MM.1S (cell line): Measurements from ENCODE around the gene CTRB2.

ENCODE experiments used
- DNase-seq: peaks from one replicate; pipeline ENCODE4 v3.0.0-alpha.2; 2015
- H2AFZ ChIP-seq: fragments of 300-600 bp; sonication (generic); 2 replicates; pipeline ENCODE4 v1.6.0; 2016; ENCODE audit warnings: antibody characterized with exemption, low read length
- H3F3A ChIP-seq: fragments of 300-600 bp; sonication (generic); 2 replicates; pipeline ENCODE4 v1.6.1; 2016; ENCODE audit warnings: mild to moderate bottlenecking, antibody characterized with exemption, low read length, moderate library complexity, mixed read lengths; ENCODE audit not compliant: insufficient read depth
- H3K27ac ChIP-seq: fragments of 300-600 bp; sonication (generic); 2 replicates; pipeline ENCODE4 v1.5.1; 2016; ENCODE audit warnings: mild to moderate bottlenecking, low read length
- H3K27me3 ChIP-seq: fragments of 300-600 bp; sonication (generic); replicated peaks from 2 replicates; pipeline ENCODE4 v1.6.0; 2016; ENCODE audit warnings: low read length; ENCODE audit not compliant: insufficient read depth
- H3K36me3 ChIP-seq: fragments of 300-600 bp; sonication (generic); replicated peaks from 2 replicates; pipeline ENCODE4 v1.6.1; 2016; ENCODE audit warnings: mild to moderate bottlenecking, low read length, mixed read lengths; ENCODE audit not compliant: insufficient read depth
- H3K4me1 ChIP-seq: fragments of 300-600 bp; sonication (generic); 2 replicates; pipeline ENCODE4 v1.6.1; 2016; ENCODE audit warnings: low read length, mixed read lengths
- H3K4me2 ChIP-seq: fragments of 300-600 bp; sonication (generic); 2 replicates; pipeline ENCODE4 v1.6.0; 2016; ENCODE audit warnings: low read depth, low read length
- H3K4me3 ChIP-seq: fragments of 300-600 bp; sonication (generic); 2 replicates; pipeline ENCODE4 v1.5.1; 2016; ENCODE audit warnings: low read length, mixed read lengths
- H3K79me2 ChIP-seq: fragments of 300-600 bp; sonication (generic); 2 replicates; pipeline ENCODE4 v1.6.1; 2016; ENCODE audit warnings: mixed run types, low read length, mixed read lengths
- H3K9ac ChIP-seq: fragments of 300-600 bp; sonication (generic); 2 replicates; pipeline ENCODE4 v1.6.1; 2016; ENCODE audit warnings: low read length, mixed read lengths
- H3K9me2 ChIP-seq: fragments of 300-600 bp; sonication (generic); replicated peaks from 2 replicates; pipeline ENCODE4 v1.6.1; 2016; ENCODE audit warnings: mild to moderate bottlenecking, low read length, mixed read lengths; ENCODE audit not compliant: insufficient read depth
- H3K9me3 ChIP-seq: fragments of 300-600 bp; sonication (generic); replicated peaks from 2 replicates; pipeline ENCODE4 v1.6.1; 2016; ENCODE audit warnings: mild to moderate bottlenecking, low read length, mixed read lengths; ENCODE audit not compliant: insufficient read depth
- H4K20me1 ChIP-seq: fragments of 300-600 bp; sonication (generic); 2 replicates; pipeline ENCODE4 v1.6.1; 2016; ENCODE audit warnings: mild to moderate bottlenecking, low read length, moderate library complexity, mixed read lengths; ENCODE audit not compliant: insufficient read depth
- EZH2 ChIP-seq: fragments of 300-600 bp; sonication (generic); optimal IDR thresholded peaks from 2 replicates; pipeline ENCODE3; 2017; ENCODE audit warnings: low read depth, mild to moderate bottlenecking, antibody characterized with exemption, low read length, mixed read lengths
- EZH2phosphoT487 ChIP-seq: fragments of 300-600 bp; sonication (generic); IDR thresholded peaks from 2 replicates; pipeline ENCODE4 v1.6.1; 2018; ENCODE audit warnings: antibody characterized with exemption, low read length
- TF ChIP-seq, protein P1 (sequence below): fragments of 300-600 bp; sonication (generic); IDR thresholded peaks from 2 replicates; pipeline ENCODE4 v1.5.1; 2016; ENCODE audit warnings: antibody characterized with exemption, low read length, mixed read lengths

CTRB2 gene

DNA sequence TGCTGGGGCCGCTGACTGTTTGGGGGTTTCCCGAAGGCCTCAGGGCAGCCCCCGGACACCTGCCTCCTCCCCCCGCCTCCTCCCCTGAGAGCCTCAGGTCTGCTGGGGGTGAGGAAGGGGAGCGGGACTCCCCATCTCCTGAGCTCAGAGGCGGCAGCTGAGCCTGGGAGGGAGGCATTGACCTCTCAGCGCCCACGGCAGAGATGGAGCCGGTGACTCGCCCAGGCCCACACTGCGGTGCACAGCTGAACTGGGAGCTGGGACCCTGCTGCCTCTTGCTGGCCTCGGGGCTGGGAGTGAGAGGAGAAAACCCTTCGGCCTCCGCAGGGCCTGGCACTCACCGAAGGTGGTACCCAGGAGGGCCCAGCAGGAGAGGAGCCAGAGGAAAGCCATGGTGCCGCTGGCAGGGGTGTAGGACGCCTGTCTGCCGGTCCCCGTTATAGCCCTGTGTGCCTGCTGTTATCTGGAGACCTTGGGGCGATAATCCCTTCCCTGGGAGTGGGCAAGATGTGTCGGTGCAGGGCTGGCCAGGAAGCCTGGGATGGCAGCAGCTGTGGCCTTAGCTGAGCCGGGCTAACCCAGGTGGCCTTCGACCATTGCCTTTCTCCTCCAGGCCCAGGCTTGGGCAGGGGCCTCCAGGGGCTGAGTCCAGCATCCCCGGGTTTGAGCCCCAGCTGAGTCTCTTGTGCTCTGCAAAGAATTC lies at the start of gene CTRB2:
Gene CTRB2 (minus strand): TSS at position 413 of the 703 bp plus-strand sequence. CDS start 20 bp downstream, at position 393.
- no peaks in the 10 kb centered on the region for H3K36me3 ChIP-seq
- no peaks in the 10 kb centered on the region for H3F3A ChIP-seq
- TF ChIP-seq, protein P1, sequence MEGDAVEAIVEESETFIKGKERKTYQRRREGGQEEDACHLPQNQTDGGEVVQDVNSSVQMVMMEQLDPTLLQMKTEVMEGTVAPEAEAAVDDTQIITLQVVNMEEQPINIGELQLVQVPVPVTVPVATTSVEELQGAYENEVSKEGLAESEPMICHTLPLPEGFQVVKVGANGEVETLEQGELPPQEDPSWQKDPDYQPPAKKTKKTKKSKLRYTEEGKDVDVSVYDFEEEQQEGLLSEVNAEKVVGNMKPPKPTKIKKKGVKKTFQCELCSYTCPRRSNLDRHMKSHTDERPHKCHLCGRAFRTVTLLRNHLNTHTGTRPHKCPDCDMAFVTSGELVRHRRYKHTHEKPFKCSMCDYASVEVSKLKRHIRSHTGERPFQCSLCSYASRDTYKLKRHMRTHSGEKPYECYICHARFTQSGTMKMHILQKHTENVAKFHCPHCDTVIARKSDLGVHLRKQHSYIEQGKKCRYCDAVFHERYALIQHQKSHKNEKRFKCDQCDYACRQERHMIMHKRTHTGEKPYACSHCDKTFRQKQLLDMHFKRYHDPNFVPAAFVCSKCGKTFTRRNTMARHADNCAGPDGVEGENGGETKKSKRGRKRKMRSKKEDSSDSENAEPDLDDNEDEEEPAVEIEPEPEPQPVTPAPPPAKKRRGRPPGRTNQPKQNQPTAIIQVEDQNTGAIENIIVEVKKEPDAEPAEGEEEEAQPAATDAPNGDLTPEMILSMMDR, result no peak
- TF ChIP-seq EZH2phosphoT487 (no peak), EZH2 (no peak)
- H3K4me2 ChIP-seq, result no peak within 1 kb of the TSS
- H3K4me3 ChIP-seq, result no peak within 1 kb of the TSS
- H3K9me3 ChIP-seq, result no peaks in the 10 kb centered on the region
- no peaks in the 10 kb centered on the region for H3K27me3 ChIP-seq
- H3K4me1 ChIP-seq, result no peaks in the 10 kb centered on the region
- no peaks in the 10 kb centered on the region for H3K79me2 ChIP-seq
- no peak for DNase-seq
- H3K9ac ChIP-seq, result no peak within 1 kb of the TSS
- no peaks in the 10 kb centered on the region for H3K9me2 ChIP-seq
- no peak within 1 kb of the TSS for H3K27ac ChIP-seq
- no peaks in the 10 kb centered on the region for H4K20me1 ChIP-seq
- no peak within 1 kb of the TSS for H2AFZ ChIP-seq

DNA sequence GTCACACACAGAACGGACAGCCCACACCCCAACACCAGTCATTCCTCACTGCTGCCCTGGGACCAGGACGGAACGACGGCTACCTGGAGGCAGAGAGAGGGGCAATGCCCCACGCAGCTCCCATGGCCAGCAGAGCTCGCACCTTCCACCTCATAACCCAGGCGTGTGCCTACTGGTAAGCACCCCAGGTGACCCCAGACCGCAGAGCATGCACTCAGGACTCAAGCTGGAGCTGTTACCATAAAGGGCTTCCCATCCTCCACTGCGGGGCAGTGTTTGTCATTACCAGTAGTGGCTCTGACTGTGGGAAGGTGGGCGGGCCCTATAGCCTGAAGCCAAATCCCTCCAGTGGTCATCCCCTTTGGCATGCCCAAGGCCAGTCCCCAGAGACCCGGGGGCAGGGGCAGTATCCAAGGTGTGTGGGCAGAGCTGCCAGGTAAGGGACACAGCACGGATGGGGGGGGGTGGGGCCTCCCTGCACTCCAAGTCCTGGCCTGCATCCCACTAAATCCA lies 49.2 kb upstream of the CTRB2 start:
- TF ChIP-seq EZH2phosphoT487 (no peak), EZH2 (no peak)
- TF ChIP-seq, protein P1, result no peak
- peaks cover 7% of the 10 kb centered on the region for H3K27me3 ChIP-seq

DNA sequence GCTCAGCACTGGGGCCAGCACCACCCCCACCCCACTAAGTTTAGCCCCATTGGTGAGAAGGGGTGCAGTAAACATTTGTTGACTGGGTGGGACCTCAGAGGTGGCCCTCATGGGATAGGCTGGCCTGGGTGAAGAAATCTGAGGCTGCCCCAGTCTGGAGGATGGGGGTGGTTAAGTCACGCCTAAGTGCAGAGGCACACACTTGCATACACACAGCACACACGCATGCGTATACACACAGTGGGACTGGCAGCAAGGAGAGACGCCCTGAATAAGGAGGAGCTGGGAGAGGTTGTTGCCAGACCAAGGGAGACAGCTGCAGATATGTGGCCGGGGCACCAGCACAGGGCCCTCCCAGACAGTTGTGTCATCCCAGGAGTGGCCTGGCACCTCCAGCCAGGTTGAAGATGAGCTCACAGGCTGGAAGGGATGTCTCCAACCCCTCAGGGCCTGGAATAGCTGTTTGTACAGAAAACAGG lies 47.4 kb upstream of the CTRB2 start:
- Histone ChIP-seq H3K9ac (no peak overlapping the region), H4K20me1 (no peaks in the 10 kb centered on the region), H3K27ac (no peak overlapping the region), H3K4me1 (no peaks in the 10 kb centered on the region), H3K4me2 (no peak overlapping the region), H3K27me3 (peaks cover 16% of the 10 kb centered on the region), H3K79me2 (no peaks in the 10 kb centered on the region), H3K9me3 (no peaks in the 10 kb centered on the region), H3K36me3 (no peaks in the 10 kb centered on the region), H2AFZ (no peak overlapping the region), H3K9me2 (no peaks in the 10 kb centered on the region), H3K4me3 (no peak overlapping the region), H3F3A (no peaks in the 10 kb centered on the region)
- no peak for DNase-seq
- no peak for TF ChIP-seq EZH2phosphoT487
- TF ChIP-seq, protein P1, result no peak

More for the DNA sequence above, 49.2 kb upstream of the CTRB2 start:
- Histone ChIP-seq H3K4me1 (no peaks in the 10 kb centered on the region), H3K4me2 (no peak overlapping the region), H3K9me3 (no peaks in the 10 kb centered on the region), H3F3A (no peaks in the 10 kb centered on the region), H2AFZ (no peak overlapping the region), H4K20me1 (no peaks in the 10 kb centered on the region), H3K79me2 (no peaks in the 10 kb centered on the region), H3K9ac (no peak overlapping the region), H3K36me3 (no peaks in the 10 kb centered on the region), H3K9me2 (no peaks in the 10 kb centered on the region), H3K27ac (no peak overlapping the region), H3K4me3 (no peak overlapping the region)
- DNase-seq, result no peak
